B cell (primary cell): ENCODE results near the gene RIIAD1. TPM values are rescaled to one million over a fixed set of nuclear protein-coding genes. Genes with fewer than 3 reads are reported as not detected.

ENCODE experiments used
- ATAC-seq: fragments of 200-7000 bp; cut with Tn5 transposase; one replicate; pipeline ENCODE4 v1.10.0; 2021; ENCODE audit warnings: low read depth, mild to moderate bottlenecking, moderate number of reproducible peaks, moderate library complexity
- CTCF ChIA-PET: fragments of 350-600 bp; sonication (Branson Sonifier 250); formaldehyde crosslinking; loops from one replicate; lab custom pipeline; 2021; ENCODE audit warnings: antibody characterized with exemption, inconsistent platforms; lab: Charles Lee
- POLR2A ChIA-PET: fragments of 350-600 bp; sonication (Branson Sonifier 250); formaldehyde crosslinking; loops from one replicate; lab custom pipeline; 2021; ENCODE audit warnings: antibody characterized with exemption; lab: Charles Lee
- DNase-seq: peaks from one replicate; pipeline ENCODE4 v3.0.0; 2013
- H2AFZ ChIP-seq: 2 replicates; pipeline ENCODE4 v1.6.1; 2012; ENCODE audit warnings: mild to moderate bottlenecking, low read depth, low read length; ENCODE audit not compliant: insufficient read depth, poor library complexity, severe bottlenecking
- H3K27ac ChIP-seq, 2 donors: 1 replicate in 1 of 2; 2 replicates in 1 of 2; pipeline ENCODE4 v1.5.1; 2012 to 2013; ENCODE audit warnings: low read length in 2 of 2, mild to moderate bottlenecking in 2 of 2, moderate library complexity in 1 of 2
- H3K27me3 ChIP-seq, 4 experiments: fragments of 200-600 bp in 1 of 4; sonication (generic) in 1 of 4; replicated peaks in 1 of 4; 1 replicate in 2 of 4; 2 replicates in 2 of 4; pipeline versions ENCODE4 v1.6.1 to v1.7.0; 2013 to 2016; ENCODE audit warnings: low read length in 3 of 4, mild to moderate bottlenecking in 2 of 4, mixed read lengths in 1 of 4, moderate library complexity in 1 of 4; ENCODE audit not compliant: insufficient read depth in 4 of 4, control insufficient read depth in 3 of 4; ENCODE audit errors: control extremely low read depth in 1 of 4
- H3K36me3 ChIP-seq, 2 experiments: replicated peaks in 1 of 2; 1 replicate in 1 of 2; 2 replicates in 1 of 2; pipeline versions ENCODE4 v1.6.1 to v1.7.1; 2013; ENCODE audit warnings: low read length in 1 of 2; ENCODE audit not compliant: insufficient read depth in 2 of 2, control insufficient read depth in 1 of 2; ENCODE audit errors: control extremely low read depth in 1 of 2, extremely low read depth in 1 of 2
- H3K4me1 ChIP-seq, 2 donors: fragments of 200-600 bp in 1 of 2; sonication (generic) in 1 of 2; 1 replicate in 1 of 2; 2 replicates in 1 of 2; pipeline versions ENCODE4 v1.5.1 to v1.6.1; 2013 to 2017; ENCODE audit warnings: low read length in 2 of 2; ENCODE audit not compliant: control insufficient read depth in 2 of 2, insufficient read depth in 2 of 2
- H3K4me2 ChIP-seq: replicated peaks from 2 replicates; pipeline ENCODE3; 2012; ENCODE audit warnings: mild to moderate bottlenecking, low read depth, low read length; ENCODE audit not compliant: poor library complexity, severe bottlenecking
- H3K4me3 ChIP-seq, 5 experiments: fragments of 200-600 bp in 1 of 5; sonication (generic) in 1 of 5; 1 replicate in 3 of 5; 2 replicates in 2 of 5; pipeline versions ENCODE4 v1.5.1 to v1.7.0; 2011 to 2016; ENCODE audit warnings: low read length in 4 of 5, mild to moderate bottlenecking in 4 of 5, low read depth in 2 of 5, control low read depth in 1 of 5, moderate library complexity in 1 of 5; ENCODE audit not compliant: insufficient read depth in 1 of 5; ENCODE audit errors: control extremely low read depth in 1 of 5, extremely low read depth in 1 of 5
- H3K79me2 ChIP-seq: fragments of 200-600 bp; sonication (generic); one replicate; pipeline ENCODE4 v1.6.0; 2016; ENCODE audit warnings: low read length; ENCODE audit not compliant: control insufficient read depth, insufficient read depth
- H3K9ac ChIP-seq: fragments of 200-600 bp; sonication (generic); 2 replicates; pipeline ENCODE4 v1.6.1; 2017; ENCODE audit warnings: mild to moderate bottlenecking, low read length, moderate library complexity
- H3K9me3 ChIP-seq, 3 donors: one replicate each; pipeline versions ENCODE4 v1.6.1 to v1.7.1; 2013; ENCODE audit warnings: low read length in 2 of 3; ENCODE audit not compliant: control insufficient read depth in 2 of 3, insufficient read depth in 1 of 3; ENCODE audit errors: control extremely low read depth in 1 of 3
- H4K20me1 ChIP-seq: 2 replicates; pipeline ENCODE4 v1.6.0; 2012; ENCODE audit warnings: mild to moderate bottlenecking, low read length; ENCODE audit not compliant: insufficient read depth, control insufficient read depth, poor library complexity, severe bottlenecking
- H3K27ac Mint-ChIP-seq: one replicate; pipeline ENCODE4 v1.8.0; 2021; ENCODE audit warnings: mixed read lengths
- H3K27me3 Mint-ChIP-seq: one replicate; pipeline ENCODE4 v1.8.0; 2021; ENCODE audit warnings: mixed read lengths
- H3K4me1 Mint-ChIP-seq: one replicate; pipeline ENCODE4 v1.8.0; 2021; ENCODE audit warnings: mixed read lengths
- H3K4me3 Mint-ChIP-seq: one replicate; pipeline ENCODE4 v1.8.0; 2021; ENCODE audit warnings: mixed read lengths
- H3K9me3 Mint-ChIP-seq: one replicate; pipeline ENCODE4 v1.8.0; 2022; ENCODE audit warnings: mixed read lengths; ENCODE audit not compliant: insufficient read depth
- EZH2 ChIP-seq: IDR thresholded peaks from 2 replicates; pipeline ENCODE4 v1.6.1; 2012; ENCODE audit warnings: borderline replicate concordance, low read depth, mild to moderate bottlenecking, moderate library complexity, low read length; ENCODE audit not compliant: insufficient read depth, poor library complexity, severe bottlenecking
- WGBS: methylation state at CpG from one replicate; pipeline ENCODE4 v1.1.5; 2013; ENCODE audit warnings: missing lambda C conversion rate; ENCODE audit not compliant: insufficient coverage; 5-methylcytosine and 5-hydroxymethylcytosine counted together
- intact Hi-C: fragments of 100-400 bp; cut with micrococcal nuclease; formaldehyde crosslinking; loops from one replicate; pipeline ENCODE4 v1.10.0; 2022
- polyA plus RNA-seq: library from polyadenylated mRNA; depleted of rRNA; stranded (reverse); fragments of >200 nt; gene quantifications from 2 replicates; pipeline ENCODE4 v1.2.3, GENCODE V29; 2012
- total RNA-seq, 2 donors: library from RNA; stranded (reverse); fragments of 120-200 nt in 1 of 2; gene quantifications; 1 replicate in 1 of 2; 2 replicates in 1 of 2; pipeline versions ENCODE4 v1.2.3 to v1.2.4, GENCODE V29; 2013 to 2022
- TF ChIP-seq, protein P1 (sequence below): fragments of 200-600 bp; IDR thresholded peaks from one replicate; pipeline ENCODE4 v1.8.0; 2022; ENCODE audit warnings: antibody characterized with exemption, mild to moderate bottlenecking

Gene RIIAD1
- total and polyA plus RNA-seq, 2 donors (not counting 1 experiment from before 2014, with no cell fraction given), result not detected

DNA sequence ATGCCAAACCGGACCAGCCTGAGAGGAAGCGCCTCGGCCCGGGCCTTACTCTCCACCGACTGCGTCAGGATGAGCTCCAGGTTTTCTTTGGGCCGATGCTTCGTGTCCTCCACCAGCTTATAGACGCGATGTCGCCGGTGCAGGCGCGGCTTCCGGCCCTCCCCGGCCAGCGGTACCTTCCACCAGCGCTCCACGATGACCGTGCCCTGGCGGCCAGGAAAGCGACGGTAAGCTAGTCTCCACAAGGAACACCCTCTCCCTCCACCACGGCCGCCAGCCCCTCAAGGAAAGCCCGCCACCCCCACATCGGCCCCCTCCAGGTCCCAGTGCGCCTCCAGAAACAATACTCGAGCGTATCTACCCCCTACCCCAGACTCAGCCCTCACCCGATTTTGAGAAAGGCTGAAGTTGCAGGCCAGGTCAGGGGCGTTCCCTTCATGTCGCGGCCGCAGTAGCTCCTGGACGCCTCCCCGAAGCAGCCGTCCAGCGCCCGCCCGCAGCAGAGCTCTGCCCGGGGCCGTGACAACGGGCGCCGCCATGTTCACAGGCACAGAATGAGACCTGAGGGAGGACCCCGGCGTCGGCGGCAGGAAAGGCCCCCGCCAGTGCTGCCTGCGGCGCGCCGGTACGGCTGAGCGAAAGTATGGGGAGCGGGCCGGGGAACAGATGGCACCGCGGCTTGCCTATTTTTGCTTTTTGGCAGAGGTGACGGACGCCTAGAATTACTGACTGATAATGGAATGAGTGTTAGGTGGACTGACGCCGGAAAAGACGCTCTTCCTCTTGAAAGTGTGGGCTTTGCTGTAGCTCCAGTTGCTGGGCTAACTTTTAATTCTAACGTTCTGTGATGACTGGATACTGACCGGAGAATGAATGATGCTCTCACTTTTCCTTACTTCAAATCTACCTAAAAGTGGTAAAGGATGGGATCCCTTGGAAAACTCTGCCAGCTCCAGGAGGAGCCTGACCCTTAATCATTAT lies 41.9 kb downstream of the RIIAD1 start, which contains the start of gene MRPL9:
TSS of gene MRPL9 (minus strand) at position 556 of the 981 bp plus-strand sequence. CDS start at position 539, 17 bp downstream.
- H3K79me2 ChIP-seq, result no peaks in the 10 kb centered on the region

More for the DNA sequence above, 41.9 kb downstream of the RIIAD1 start, which contains the start of gene MRPL9:
- H3K4me1 Mint-ChIP-seq, result peaks cover 21% of the 10 kb centered on the region
- no peaks in the 10 kb centered on the region for H3K27me3 Mint-ChIP-seq
- peak within 1 kb of the TSS; percentile 88 for H3K4me3 Mint-ChIP-seq
- H3K9me3 Mint-ChIP-seq, result no peaks in the 10 kb centered on the region
- Histone ChIP-seq H3K36me3 (peaks cover 0 to 29% of the 10 kb centered on the region in 2 experiments), H3K4me1 (peaks cover 14 to 15% of the 10 kb centered on the region in 2 donors), H3K9me3 (no peaks in the 10 kb centered on the region), H2AFZ (peak within 1 kb of the TSS; percentile 87), H3K27me3 (no peaks in the 10 kb centered on the region), H3K4me3 (peak within 1 kb of the TSS; percentile 60 to 85 (median 81)), H4K20me1 (no peaks in the 10 kb centered on the region), H3K9ac (peak within 1 kb of the TSS; percentile 84), H3K27ac (peak within 1 kb of the TSS; percentile 74 to 93), H3K4me2 (peak within 1 kb of the TSS; percentile 81)
- DNase-seq, result peak; percentile 87
- peak within 1 kb of the TSS; percentile 87 for H3K27ac Mint-ChIP-seq
- TF ChIP-seq, protein P1, sequence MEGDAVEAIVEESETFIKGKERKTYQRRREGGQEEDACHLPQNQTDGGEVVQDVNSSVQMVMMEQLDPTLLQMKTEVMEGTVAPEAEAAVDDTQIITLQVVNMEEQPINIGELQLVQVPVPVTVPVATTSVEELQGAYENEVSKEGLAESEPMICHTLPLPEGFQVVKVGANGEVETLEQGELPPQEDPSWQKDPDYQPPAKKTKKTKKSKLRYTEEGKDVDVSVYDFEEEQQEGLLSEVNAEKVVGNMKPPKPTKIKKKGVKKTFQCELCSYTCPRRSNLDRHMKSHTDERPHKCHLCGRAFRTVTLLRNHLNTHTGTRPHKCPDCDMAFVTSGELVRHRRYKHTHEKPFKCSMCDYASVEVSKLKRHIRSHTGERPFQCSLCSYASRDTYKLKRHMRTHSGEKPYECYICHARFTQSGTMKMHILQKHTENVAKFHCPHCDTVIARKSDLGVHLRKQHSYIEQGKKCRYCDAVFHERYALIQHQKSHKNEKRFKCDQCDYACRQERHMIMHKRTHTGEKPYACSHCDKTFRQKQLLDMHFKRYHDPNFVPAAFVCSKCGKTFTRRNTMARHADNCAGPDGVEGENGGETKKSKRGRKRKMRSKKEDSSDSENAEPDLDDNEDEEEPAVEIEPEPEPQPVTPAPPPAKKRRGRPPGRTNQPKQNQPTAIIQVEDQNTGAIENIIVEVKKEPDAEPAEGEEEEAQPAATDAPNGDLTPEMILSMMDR, result no peak
- no peak for TF ChIP-seq EZH2
- ATAC-seq, result peak; percentile 99
- POLR2A ChIA-PET, result interaction anchor here (0.6 to 2.0 kb wide), 6 partner anchors 27 to 1871 kb away, joined by 3 to 13 read pairs (median 4); partner anchors contain the start of genes SNX27, TDRKH and THEM4
- CTCF ChIA-PET, result interaction anchor here (0.6 to 2.3 kb wide), 8 partner anchors 25 to 238 kb away, joined by 3 to 11 read pairs (median 3); partner anchors contain the start of gene TDRKH
- under 1% methylated on average over 66 of the region's 68 CpGs for WGBS
- intact Hi-C loops, result loop anchor here (1.0 to 2.0 kb wide), 2 partner anchors 27 to 42 kb away; partner anchors contain the start of genes RIIAD1 and TDRKH
